HG03095 (cell line): ENCODE results near the gene NTM.
"Not testable (repeated sequence)": the region's sequence is repeated elsewhere in the genome, so short reads cannot be mapped to it uniquely, and the experiment has no call there.

ENCODE experiments used
- ATAC-seq: cut with Tn5 transposase; IDR thresholded peaks from one replicate; pipeline ENCODE4 v1.9.1; 2021; ENCODE audit warnings: moderate library complexity; ENCODE audit not compliant: unreplicated experiment

NTM gene

DNA sequence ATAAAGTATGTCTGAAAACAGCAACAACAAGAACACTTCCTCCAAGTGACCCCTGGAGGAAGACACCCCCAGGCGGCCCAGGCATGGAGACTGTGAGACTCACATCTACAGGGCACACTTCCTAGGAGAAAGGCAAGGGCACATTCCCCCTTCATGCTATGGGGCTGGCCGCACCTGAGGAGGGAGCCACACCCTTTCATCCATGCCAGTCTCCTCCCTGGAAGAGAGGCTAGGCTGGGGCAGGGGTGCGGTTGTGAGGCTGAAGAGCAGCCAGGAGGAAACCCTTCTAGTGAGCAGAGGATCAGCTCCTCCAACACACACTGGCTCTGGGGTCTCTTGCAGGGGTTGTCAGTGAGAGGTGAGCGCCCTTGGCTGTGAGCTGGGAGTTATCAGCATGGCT is 678.8 kb downstream of the NTM start:
- ATAC-seq: no peak

GRCh38 chr11:132050049-132050448 is 679.6 kb downstream of the NTM start:
- no peak for ATAC-seq

DNA sequence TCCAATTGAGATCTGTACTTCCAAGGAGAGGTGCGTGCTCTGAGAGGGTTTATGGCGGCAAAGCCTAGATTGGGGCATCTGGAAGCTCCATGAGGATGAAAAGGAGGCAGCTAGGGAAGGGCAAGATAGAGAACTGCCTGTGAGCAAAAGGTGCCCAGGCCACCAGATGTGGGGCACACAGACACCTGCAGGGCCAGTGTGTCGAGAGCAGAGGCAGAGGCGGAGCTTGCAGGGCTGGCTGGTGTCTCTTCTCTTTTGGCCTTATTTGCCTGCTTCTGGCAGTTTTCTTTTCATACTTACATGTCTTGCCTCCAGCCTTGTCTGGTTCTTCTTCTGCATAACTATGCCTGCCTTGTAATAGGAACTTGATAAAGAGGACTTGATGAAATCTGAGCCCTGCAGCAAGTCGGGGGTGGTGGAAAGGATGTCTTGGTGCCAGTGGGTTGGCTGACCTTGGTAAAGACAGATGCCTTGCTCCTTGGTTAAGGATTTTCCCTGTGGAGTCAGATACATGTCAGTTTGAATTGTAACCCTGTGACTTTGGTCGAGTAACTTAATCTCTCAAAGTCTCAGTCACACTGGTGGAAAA is 680.3 kb downstream of the NTM start:
- ATAC-seq: no peak

GRCh38 chr11:132051704-132052103 is 681.3 kb downstream of the NTM start:
- no peak for ATAC-seq

DNA sequence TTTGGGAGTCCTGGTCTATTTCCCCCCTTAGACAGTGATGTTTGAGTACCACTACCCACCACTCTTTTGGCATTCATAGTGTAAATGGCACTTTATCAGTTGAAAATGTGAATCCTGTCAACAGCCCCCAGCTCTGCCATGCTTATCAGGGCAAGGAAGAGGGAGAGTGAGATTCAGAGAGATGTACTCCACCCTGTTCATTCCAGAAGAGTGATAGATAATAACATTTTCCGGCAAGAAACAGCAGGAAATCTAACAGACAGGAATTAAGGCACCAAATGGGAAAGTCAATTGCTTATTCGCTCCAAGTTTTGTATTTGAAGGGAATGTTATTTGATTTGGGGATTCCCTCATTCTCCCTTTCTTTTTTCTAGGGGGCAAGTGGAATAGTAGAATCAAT is 681.9 kb downstream of the NTM start:
- ATAC-seq: no peak

DNA sequence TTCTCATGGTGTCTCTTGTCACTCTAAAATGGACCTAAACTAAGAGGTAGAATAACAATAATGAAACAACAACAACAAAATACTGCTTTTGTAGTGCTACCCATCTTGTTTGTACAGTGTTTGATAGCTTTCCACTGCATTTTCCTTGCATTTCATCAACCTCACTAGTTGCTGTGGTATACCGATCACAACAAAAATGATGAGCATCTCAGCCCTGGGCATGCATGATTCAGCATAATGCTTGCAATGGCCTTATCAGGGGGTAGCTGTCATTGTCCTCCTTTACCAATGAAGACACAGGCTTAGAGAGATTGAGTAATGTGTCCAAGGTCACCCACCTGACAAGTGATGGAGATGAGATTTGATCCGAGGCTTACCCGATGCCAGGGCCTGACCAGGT is 682.5 kb downstream of the NTM start:
- ATAC-seq: no peak

GRCh38 chr11:132054822-132055221 is 684.4 kb downstream of the NTM start:
- no peak for ATAC-seq

DNA sequence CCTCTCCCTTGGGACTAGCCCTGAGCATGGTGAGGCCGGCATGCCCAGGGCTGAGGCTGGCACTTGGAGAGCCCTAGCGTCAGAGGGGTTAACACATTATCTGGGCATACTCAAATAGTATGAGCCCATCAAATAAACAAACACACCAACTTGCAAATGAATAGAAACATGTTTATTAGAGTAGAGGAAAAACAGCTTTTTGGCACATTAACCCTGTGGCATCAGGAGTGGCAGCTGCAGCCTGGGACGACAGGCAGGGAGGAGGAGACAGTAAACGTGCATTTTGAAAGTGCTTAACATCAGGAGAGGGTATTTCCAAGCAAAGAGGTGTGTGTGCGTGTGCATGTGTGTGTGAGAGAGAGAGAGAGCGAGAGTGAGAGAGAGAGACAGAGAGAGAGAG is 684.9 kb downstream of the NTM start:
- ATAC-seq: no peak

GRCh38 chr11:132056689-132057088 is 686.3 kb downstream of the NTM start:
- ATAC-seq: no peak

GRCh38 chr11:132057266-132057665 is 686.9 kb downstream of the NTM start:
- ATAC-seq: no peak

DNA sequence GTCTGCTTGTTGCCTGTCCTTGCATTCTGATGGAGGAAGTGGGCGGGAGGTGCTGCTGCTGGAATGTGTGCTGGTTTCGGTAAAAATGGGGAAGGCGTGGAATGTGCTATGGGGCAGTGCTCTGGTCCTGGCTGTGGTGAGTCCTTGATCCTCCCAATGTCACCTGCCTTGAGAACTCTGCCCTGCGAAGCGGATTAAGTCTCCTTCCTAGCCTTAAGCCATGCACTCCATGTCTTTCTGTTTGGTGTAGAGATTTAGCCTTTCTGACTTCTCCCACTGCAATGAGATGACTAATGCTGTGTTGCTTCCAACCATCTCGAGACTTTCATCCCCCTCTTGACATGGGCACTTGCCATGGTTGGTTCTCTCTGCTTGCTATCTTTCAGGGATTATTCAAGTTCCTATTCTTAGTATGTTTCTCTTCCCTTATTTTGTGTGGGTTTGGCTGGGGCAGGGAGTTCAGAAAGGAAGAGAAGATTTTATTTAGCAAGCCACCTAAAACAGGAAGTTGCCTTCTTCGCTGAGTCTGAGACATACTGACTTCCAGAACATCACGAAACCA is 687.9 kb downstream of the NTM start:
- no peak for ATAC-seq

- ATAC-seq: no peak
Observed at GRCh38 chr11:132060567-132060966, 690.2 kb downstream of the NTM start.

DNA sequence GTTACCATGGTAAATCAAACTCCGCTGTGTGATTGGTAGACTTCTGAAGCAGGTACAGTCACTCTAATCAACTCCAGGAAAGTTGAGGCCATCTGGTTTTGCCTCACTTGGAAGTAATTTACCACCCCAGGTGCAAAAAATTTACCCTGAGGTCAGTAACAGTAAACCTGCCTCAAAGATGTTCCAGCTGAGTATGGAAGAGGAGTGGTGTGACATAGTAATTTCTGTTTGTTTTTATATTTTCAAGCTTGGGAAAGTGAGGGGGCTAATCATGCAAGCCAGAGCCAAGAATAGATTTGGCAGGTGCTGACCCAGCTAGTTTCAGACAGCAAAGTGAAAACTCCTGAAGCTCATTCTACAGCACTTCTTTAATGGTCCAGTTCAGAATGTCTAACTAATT is 691.6 kb downstream of the NTM start:
- ATAC-seq: no peak

GRCh38 chr11:132062541-132062940 is 692.1 kb downstream of the NTM start:
- ATAC-seq: no peak

DNA sequence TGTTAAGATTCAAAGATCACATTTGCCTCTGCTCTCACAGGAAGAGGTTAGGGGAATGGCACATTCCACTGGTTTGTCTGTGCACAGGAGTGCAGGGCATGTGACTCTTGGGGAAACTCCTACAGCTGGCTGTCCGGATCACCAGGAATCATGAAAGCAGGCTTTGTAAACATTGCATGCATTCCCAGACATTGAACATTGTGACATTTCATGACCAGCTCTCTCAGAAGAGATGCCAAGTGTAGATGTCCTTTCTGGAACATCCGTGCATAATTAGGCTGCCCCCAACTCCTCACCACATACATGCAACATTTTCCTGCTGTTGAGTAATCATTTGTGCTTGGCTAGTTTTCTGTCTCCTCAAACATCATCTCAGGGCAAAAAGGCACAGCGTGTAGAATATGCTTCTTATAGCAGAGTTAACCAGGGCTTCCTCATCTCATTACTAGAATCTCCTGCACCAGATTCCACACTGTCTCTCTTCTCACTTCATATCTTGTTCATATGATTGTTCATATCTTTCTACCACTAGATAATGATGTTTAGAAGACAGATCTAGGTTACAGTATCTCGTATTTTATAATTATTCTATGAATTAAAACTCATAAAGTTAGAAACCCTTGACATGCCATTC is 694.7 kb downstream of the NTM start:
- ATAC-seq: no peak

DNA sequence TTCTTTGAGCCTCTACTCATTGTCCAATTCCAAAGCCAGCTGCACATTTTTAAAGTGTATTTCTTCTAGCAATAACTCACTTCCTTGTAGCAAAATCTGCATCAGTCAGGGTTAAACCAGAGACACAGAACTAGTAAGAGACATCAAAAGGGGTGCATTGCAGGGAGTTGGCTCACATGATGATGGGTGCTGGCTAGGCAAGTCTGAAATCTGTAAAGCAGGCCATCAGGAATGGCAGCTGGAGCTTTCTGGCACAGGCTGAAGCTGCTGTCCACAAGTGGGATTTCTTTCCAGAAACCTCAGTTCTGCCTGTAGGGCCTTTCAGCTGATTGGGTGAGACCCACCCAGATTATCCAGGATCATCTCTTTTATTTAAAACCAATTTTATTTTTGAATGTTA is 698.1 kb downstream of the NTM start:
- no peak for ATAC-seq

- not testable (repeated sequence) for ATAC-seq
Observed at GRCh38 chr11:132069593-132069992, 699.2 kb downstream of the NTM start.

DNA sequence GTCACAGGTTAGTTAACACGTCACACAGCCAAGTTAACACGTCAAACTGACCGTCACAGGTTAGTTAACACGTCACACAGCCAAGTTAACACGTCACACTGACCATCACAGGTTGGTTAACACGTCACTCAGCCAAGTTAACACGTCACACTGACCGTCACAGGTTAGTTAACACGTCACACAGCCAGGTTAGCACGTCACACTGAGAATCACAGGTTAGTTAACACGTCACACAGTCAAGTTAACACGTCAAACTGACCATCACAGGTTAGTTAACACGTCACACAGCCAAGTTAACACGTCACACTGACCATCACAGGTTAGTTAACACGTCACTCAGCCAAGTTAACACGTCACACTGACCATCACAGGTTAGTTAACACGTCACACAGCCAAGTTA is 700.5 kb downstream of the NTM start:
- not testable (repeated sequence) for ATAC-seq

DNA sequence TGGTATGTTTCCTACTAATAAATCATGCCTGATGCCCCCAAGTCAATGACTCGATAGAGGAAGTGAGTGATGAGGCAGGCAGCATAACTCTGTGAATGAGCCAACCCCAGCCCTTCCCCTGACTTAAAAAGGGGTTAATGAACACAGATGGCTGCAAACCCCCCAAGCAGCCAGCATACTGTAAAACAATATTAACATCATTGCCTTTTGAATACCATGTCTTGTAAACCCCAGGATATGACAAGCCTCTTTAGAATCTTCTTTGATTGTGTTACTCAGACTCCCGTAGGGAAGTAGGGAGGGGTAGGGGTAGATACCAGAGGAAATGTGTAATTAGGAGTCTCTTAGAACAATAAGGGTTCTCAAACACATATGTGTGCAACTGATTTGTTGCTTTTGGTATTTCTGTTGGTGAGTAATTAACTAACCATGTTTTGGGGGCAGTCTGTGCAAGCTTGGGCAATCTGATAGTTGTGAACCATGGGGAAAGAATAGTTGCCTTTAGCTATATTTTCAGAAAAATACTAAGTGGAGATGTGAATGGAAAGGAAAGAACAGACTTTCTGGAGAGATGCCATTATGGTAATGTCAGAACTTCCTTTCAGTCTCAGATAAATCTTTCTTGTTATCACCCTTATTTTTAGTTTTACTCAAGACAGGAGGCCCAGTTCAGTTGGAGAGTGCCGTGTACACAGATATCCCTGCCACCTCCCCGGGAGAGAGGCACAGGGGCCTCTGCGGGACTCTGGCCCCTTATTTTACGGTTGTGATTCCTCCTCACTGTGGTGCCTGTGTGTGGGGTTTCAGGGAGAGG is 701.8 kb downstream of the NTM start:
- ATAC-seq: no peak

GRCh38 chr11:132072858-132073211 is 702.4 kb downstream of the NTM start:
- no peak for ATAC-seq

- ATAC-seq: no peak
Observed at GRCh38 chr11:132073787-132074186, 703.4 kb downstream of the NTM start.

- ATAC-seq: no peak
Observed at GRCh38 chr11:132075447-132075846, 705.0 kb downstream of the NTM start.
